SIG-M5 treated with dmso at 0.1 percent for 504 hours (cell line): Measurements from ENCODE around the gene TYK2.
"Not testable (repeated sequence)": the region's sequence is repeated elsewhere in the genome, so short reads cannot be mapped to it uniquely, and the experiment has no call there.

ENCODE experiments used
- DNase-seq: peaks from one replicate; lab custom pipeline; 2025; ENCODE audit not compliant: unreplicated experiment; lab: John Stamatoyannopoulos, UW

TYK2 gene

DNA sequence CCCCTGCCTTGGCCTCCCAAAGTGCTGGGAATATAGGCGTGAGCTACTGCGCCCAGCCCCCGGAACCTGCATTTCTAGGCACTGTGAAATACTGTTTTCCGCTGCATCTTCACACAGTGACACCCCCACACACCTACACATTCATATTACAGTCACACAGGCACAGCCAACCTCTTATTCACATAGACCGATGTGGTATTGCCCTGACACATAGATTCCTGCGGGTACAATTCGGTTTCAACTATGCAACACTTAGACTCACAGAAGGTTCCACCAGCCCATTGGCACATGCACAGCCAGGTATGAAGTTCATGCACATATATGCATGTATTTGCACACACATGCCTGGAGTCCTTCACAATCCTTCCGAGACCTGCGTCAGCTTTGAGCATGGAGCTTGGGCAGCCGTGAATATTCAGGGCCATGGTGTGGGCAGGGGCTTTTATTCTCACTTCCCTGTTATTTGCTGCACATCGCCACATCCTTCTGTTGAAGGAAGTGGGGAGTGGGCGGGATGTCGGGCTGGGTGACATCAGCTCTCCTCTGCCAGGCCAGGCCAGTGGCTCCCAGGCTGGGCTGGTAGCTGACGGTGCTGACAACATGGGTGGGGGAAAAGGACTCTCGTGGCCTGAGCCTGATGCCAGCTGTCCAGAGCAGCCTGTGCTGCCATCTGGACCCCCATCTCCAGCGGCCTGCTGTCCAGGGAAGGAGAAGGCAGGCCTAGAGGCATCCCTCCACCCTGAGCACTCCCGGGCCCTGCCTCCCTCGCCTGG, 28.3 kb upstream of the TYK2 start:
- peak; percentile 69 for DNase-seq

DNA sequence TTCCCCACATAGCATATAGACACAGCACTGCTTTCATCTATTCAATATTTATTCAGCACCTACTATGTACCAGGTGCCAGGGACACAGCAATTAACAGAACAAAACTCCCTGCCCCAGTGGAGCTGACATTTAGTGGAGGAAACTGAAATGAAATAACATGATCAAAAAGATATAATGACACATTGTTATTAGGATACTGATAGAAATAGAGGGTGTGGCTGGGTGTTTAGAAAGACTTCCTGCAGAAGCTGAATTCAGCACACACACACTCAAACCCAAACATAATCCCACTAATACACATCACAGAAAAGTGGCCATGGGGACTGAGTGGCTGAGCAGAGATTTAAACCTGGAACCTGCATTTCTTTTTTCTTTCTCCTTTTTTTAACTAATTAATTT, 26.7 kb upstream of the TYK2 start:
- no peak for DNase-seq

DNA sequence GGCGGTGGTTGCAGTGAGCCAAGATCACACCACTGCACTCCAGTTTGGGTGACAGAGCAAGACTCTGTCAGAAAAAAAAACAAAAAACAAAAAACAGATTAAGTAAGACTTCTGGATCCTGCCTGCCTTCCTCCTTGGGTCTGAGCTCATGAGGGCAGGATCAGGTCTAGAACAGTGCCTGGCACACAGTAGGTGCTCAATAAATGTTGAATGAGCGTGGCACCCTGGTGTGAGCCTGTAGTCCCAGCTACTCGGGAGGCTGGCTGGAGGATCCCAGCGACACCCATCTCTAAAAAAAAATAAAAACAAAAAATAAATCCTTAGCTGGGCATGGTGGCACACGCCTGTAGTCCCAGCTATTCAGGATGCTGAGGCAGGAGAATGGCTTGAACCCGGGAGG, 25.8 kb upstream of the TYK2 start:
- no peak for DNase-seq

DNA sequence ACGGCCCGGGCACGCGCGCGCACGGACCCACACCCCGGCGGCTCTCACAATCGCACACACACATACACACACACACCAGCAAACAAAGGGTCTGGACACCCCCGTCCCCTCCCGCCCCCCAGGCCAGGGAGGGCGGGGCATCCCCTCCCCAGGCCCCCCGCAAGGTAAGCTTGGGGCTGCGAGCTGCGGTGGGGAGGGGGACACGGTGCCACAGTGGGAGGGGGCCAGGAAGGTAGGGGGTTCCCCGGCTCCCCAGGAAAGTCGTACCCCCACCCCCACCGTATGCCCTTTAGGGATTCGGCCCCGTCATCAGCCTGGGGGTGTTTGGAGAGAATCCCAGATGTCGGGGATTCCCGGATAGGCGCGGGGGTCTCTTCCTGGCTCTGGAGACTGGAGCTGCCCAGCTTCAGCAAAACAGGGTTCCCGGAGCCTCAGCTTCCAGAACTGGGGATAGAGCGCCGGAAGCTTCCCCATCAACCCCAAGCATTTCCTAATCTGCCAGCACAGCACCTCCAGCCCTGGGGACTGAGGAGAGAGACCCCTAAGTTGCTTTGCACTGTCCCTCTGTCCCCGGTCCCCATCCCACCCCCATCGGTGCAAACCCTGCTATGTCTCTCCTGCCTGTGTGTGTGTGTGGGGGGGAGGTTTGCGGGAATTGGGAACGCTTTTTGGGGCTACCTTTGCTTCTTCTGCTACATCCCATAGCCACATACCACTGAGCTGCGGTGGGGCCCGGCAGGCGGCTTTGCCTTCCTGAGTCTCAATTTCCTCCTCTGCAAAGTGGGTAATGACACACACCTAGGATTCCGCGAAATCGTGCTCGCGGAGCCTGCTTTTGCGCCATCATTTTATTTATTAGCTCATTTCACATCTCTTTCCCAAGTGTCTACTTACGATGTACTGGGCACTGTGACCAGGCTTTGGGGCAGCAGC, 24.8 kb upstream of the TYK2 start:
- DNase-seq, result no peak

DNA sequence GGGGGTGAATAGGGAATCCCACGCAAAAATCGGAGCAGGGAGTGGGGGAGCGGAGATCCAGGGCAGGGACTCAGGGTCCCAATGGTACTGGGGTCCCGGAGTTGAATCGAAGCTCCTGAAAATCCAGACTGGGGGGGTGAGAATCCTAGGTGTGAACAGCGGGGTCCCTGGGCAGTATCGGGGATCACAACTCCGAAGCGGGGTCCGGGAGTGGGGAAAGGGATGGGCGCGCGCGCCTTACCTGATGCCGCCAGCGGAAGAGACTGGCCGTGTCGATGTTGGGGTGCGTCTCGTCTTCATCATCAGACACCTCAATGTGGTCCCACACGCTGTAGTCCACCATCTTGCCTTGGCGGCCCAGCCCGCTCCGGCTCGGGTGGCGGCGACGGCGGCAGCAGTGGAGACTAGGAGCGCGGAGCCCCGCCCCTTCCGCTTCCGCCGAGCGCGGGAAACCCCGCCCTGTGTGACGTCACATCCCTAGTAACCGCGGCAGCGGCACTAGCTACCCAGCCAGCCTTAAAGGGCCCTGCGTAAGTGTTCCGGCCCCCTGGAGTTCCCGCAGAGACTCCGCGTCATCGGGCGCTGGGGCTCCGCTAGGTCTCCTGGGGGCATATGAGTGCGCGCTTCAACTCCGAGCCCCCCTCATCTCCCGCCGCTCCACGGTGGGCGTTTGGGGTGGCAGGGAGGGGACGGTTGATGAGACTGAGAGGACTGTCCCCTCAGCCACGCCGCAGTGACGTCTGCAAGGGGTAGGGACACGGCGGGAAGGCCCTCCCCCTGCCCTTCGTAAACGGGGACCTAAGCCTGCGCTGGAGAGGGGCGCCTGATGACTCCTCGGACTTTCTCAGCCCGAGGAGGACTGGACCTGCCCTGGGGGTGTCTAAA, 23.0 kb upstream of the TYK2 start, which contains the start of gene CDC37:
Gene CDC37 (minus strand): TSS at position 406 of the 885 bp plus-strand sequence. CDS start 63 bp downstream, at position 343.
- peak; percentile 93 for DNase-seq

DNA sequence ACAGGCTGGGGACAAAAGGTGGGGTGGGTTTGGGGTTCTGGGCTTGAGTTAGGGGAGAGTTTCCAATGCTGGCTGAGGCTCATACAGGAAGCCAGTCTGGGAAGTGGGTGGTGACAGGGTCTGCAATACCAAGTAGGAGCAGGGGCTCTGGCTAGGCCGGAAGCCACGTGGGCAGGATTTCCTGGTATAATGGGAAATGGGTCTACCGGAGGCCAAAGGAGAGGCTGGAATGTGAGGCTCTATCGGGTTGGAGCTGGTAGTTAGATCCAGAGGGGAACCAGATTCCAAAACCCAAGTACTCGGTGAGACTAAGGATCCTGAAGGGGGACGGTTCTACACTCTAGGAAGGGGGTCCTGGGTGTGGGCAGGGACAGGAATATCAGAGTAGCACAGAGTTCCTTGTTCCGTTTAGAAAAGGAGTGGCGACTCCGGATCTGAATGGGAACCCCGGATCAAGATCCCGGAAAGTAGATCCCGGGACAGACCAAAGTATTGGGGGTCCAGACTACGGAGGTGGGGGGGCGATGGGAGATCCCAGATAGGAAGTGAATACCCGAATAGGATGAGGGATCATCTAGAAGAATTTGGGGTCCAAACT, 22.2 kb upstream of the TYK2 start:
- no peak for DNase-seq

DNA sequence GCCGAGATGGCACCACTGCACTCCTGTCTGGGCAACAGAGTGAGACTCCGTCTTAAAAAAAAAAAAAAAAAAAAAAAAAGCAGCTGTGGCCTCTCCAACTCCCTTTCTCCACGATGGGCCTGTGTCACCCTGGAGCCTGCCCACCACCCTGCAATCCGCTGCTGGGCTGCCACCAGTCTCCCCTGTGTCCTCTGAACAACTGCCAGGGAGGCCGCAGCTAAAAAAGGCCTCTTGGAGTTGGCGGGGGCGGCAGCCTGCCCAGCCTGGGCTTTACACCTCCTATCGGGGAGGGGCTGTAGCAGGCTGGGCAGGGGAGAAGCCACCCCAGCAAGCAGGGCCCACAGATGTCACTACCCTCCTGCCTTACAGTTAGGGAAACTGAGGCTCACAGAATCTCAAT, 19.5 kb upstream of the TYK2 start:
- DNase-seq, result no peak

DNA sequence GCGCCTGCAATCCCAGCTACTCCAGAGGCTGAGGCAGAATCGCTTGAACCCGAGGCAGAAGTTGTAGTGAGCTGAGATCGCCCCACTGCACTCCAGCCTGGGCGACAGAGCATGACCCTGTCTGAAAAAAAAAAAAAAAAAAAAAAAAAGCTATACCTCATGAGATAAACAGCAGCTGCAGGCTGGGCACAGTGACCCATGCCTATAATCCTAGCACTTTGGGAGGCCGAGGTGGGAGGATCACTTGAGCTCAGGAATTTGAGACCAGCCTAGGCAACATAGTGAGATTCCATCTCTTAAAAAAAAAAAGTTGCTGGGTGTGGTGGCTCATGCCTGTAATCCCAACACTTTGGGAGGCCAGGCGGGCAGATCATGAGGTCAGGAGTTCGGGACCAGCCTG, 19.0 kb upstream of the TYK2 start:
- DNase-seq, result not testable (repeated sequence)

DNA sequence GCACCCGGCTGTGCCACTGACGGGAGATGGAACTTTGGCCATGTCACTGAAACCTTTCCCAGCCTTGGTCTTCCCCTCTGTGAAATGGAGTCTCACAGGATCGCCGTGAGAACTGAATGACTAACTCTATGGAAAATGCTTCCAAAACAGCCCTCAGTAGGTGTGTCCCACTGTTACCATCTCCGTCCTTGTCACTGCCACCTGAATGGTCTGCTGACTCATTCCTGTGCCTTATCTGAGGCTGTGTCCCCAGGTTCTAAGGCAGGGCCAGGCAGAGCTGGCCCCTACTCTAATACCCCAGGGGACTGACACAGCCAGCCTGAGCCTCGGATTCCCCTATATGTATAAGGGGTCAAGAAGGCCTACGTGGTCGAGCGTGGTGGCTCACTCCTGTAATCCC, 18.4 kb upstream of the TYK2 start:
- no peak for DNase-seq

DNA sequence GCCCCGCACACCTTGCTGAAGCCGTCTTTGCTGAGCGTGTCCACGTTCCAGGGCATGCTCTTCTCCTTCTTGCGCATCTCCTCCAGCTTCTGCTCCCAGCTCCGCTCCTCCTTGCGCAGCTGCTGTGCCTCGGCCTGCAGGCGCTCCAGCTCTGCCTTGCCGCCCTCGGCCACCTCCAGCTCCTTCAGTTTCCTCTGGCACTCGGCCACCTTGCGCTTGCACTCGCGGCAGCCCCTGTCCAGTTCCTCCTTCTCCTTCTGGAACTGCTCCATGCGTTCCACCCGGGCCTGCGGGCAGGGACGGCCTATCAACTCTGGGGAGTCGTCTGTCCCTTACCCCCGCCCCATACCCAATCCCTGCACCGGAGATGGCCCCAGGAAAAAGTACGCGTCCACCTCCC, 15.5 kb upstream of the TYK2 start:
- no peak for DNase-seq

DNA sequence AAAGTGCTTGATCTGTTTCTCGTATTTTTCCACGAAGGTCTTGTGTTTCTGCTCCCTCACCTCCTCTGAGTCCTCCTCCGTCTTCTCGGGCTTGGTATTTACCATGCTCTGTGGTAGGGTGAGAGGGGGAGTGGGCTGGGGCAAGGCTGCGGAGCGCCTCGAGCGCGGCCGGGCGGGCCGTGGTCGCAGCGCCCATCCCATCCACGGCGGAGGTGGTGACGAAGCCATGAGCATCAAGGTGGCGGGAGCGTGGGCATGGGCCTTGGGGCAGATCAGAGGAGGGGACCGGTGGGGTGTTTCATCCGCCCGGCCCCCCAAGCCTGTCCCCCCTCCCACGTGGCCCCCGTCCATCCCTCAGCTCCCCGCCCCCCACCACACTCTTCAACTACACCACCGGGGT, 15.1 kb upstream of the TYK2 start:
- no peak for DNase-seq

DNA sequence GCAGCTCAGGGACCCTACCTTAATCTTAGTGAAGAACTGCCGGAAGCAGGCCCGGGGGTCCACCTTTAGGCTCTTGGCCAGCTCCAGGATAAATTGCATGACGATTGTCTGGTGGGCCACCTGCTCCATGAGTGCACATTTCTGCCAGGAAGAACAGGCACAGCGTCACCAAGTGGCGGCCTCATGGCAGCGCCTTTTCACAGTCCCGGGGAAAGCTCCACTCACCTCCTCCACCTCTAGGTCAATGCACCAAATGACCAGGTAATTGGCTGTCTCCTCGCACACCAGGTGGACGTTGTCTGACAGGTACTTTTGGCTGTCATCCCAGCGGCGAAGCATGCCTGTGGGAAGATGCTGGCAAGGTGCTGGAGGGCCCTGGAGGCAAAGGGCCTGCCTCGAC, 14.6 kb upstream of the TYK2 start:
- no peak for DNase-seq

DNA sequence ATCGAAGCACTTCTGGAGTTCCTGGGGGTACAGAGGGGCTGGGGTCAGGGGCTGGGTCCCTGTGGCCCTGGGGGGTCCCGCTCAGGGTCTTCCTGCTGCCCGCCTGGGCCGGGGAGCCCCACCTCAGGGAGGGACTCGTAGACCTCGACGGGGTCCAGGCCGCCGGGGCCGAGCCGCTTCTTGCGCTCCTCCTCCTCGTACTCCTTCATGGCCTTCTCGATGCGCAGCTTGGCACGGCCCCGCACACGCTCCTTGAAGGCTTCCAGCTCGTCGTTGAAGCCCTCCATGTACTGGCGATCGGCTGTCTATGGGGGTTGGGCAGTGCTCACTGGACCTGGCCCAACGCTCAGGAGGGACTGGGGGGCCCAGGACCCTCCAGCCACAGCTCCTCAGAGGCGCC, 12.8 kb upstream of the TYK2 start:
- DNase-seq, result no peak

DNA sequence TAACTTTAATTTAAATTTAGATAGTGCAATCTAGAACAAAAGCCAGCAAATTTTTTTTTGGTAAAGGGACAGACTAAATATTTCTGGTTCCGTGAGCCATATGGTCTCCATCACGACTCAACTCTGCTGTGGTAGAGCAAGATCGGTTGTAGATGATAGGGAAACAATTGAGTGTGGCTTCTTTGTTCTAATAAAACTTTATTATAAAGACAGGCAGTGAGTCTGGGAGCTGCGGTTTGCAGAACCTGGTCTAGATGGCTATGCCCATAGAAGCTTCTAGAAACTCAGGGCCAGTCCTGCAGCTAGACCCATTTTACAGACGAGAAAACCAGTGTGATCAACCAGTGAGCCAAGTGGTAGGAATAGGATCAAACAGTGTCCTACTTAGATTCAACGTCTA, 11.7 kb upstream of the TYK2 start:
- DNase-seq, result no peak

DNA sequence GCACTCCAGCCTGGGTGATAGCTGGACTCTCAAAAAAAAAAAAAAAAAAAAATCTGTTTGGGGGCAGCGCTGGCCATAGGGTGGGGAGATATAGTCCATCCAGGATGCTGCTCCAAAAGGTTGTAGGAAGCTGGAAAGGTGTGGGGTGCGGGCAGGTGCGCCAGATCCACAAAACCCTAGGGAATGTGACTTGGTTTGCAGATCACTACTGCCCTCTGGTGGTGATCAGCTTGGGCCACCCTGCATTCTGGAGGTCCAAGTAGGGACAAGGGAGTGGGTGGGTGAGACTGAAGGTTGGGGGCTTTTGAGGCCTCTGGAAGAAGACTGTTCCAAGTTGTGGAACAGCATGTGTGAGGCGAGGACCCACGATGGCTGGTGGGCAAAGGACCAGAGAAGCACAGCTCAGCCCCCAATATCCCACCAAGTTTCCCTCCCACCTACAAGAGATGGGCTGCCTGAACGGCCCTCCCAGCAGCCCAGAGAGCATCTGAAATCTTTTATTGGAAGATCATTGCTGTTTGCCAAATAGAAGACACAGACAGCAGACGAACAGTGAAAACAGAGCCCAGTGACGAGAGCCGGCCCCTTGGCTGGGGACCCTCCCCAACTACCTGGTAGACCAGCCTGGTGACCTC, 10.4 kb upstream of the TYK2 start:
- DNase-seq, result peak; percentile 45

DNA sequence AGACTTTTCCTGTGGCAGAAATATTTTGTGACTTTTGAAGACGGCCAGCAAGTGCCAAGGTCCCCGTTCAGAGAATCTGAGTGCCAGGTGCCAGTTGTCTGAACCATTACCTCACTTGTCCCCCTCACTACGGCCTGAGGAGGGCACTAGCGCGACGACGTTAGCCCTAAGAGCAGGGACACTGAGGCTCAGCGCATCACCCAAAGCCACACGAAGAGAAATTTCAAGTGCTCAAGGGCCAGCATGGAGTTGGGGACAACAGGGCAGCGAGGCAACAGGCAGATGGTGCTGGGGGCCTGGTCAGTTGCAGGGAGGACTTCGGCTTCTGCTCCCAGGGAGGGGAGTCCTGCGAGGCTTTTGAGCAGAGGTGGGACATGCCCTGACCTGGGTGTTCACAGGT, 9.5 kb upstream of the TYK2 start:
- DNase-seq, result no peak

DNA sequence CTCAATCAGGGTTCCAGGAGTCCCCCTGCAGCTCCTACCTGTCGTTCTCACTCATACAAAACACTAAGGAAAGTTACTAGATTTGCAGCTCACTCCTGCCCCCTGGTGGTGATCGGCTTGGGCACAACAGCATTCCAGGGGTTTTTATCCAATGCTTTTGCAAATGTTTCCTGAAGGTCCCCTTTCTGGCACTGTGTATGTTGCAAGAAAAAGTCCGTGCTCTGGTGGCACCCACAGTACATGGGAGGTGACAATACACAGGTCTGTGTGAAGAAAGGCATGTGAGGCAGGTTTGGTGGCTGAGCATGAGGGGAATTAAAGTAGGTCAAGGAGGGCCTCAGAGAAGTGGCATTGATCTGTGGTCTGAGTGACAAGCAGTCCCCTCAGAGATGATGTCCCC, 8.6 kb upstream of the TYK2 start:
- peak; percentile 41 for DNase-seq

DNA sequence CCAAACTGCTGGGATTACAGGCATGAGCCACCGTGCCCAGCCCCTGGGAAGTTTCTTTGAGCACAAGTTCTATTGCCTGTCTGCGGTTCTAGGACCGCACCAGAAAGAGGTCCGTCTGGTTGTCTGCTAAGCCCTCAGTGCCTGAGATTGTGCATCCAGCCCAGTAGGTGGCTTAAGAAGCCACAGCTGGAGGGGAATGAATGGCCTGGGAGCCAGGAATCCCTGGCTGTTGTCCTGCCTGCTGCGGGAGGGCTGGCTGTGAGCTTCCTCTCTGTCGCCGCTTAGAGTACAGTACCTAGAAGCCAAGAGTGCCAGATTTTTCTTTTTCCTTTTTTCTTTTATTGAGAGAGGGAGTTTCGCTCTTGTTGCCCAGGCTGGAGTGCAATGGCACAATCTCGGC, 4.2 kb upstream of the TYK2 start:
- DNase-seq, result no peak

DNA sequence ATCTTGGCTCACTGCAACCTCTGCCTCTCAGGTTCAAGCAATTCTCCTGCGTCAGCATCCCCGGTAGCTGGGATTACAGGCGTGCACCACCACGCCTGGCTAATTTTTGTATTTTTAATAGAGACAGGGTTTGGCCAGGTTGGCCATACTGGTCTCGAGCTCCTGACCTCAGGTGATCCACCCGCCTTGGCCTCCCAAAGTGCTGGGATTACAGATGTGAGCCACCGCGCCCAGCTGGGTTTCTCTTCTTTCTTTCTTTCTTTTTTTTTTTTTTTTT, 2.8 kb upstream of the TYK2 start:
- not testable (repeated sequence) for DNase-seq

DNA sequence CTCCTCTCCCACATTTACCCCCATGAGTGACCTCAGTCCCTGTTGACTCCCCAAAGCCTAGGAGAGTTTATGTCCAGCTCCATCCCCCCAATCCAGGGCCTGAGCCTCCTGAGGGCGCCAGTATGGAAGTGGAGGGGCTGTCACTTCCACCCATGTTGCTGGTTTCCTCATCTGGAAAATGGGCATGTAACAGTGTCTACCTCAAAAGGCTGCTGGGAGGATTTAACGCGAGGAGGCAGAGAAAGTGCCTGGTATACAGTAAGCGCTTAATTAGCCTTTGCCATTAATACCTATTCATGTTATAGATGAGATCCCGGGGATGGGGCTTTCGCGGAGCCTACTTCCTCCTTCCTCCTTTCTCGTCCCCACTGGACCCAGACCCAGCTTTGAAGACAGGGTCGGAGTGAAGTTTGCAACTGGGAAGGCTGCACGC, 476 bp downstream of the TYK2 start:
- DNase-seq, result peak; percentile 41

DNA sequence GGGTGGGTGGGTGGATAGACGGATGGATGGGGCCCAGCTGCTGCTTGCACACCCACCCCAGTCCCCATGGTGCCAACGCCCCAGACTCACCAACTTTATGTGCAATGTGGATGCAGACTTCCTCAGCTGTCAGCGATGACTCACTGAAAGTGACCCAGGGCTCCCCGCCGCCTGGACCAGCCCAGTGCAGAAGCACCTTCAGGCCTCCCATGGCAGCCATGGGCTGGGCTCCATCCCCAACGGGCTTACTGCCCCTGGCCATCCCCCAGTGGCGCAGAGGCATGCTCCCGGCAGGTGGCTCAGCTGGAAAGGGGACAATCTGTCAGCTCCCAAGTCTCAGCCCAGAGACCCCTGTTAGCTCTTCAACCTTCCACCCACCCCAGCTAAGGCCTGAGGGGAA, 2.2 kb downstream of the TYK2 start:
- DNase-seq, result no peak
